GM18861 (cell line): ENCODE measurements around the gene SLC25A41.

Experiments used
- ATAC-seq: cut with Tn5 transposase; IDR thresholded peaks from one replicate; pipeline ENCODE4 v1.9.1; 2021; ENCODE audit not compliant: unreplicated experiment

SLC25A41 gene

DNA sequence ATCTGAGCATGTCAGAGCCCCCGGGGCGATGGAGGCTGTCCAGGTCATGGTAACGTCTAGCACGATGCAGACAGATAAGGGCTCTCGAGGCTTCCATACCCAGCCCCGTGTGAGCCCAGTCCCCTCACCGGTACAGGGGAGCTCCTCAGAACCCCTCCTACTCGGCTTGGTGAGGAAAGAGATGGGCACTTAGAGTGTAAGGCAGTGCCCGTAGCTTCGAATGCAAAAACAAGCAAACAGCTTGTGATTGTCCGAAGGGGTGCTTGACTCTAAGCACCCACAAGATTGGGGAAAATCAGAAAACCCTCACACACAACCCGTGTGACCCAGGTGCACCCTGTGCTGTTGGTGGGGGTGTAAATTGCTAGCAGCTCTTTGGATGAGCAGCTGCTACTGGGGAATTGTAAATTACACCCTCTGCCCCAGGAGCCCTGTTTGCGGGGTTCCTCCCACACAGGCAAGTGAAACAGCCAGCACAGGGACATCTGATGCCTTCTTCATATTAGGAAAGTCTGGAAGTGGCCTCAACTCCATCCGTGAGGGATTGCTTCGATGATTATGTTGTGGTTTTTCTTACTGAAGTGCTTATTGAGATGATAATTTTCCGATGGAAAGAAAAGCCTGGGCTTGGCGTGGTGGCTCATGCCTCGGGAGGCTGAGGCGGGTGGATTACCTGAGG, 56.9 kb downstream of the SLC25A41 start:
- no peak for ATAC-seq
